ENCODE data around the gene CDKAL1.

Gene CDKAL1

DNA sequence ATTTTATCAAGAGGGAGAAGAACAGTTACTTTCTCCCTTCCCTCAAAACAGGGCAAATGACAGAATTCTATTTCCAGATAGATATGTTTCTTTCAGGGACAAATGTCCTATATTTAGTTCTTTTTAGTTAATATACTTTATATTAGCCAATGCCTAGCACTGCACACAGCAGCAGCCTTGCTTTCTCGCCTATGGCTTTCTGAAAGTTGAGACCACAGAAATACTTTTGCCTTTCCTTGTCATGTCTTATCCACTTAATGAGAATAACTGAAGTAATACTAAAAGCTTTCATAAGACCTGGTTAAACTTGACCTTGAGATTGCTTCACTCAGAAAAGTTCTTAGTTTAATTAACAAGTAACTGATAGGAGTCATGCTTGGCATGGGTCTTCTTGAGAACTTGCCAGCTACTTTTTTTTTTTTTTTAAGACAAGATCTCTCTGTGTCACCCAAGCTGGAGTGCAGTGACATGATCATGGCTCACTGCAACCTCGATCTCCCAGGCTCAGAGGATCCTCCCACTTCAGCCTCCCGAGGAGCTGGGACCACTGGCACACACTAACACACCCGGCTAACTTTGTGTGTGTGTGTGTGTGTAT is 159.3 kb downstream of the CDKAL1 start:
- ChIA-PET POLR2A (no interaction called here), CTCF (no interaction called here)
- no peak for TF ChIP-seq L3MBTL2 (conservative IDR thresholded peaks at IDR 0.05)
- no peak for TF ChIP-seq CTBP1 (IDR thresholded peaks at IDR 0.05; ENCODE audit: borderline replicate concordance)
- no peak for TF ChIP-seq FOXM1 (IDR thresholded peaks at IDR 0.05; ENCODE audit: borderline replicate concordance)
- no peak for TF ChIP-seq LEF1 (IDR thresholded peaks at IDR 0.05; ENCODE audit: borderline replicate concordance)
- TF ChIP-seq FOXA1 (IDR thresholded peaks at IDR 0.05), result no peak
- no peak for TF ChIP-seq PKNOX1 (IDR thresholded peaks at IDR 0.05)
- no peak for TF ChIP-seq HDGF (IDR thresholded peaks at IDR 0.05; ENCODE audit: borderline replicate concordance)
- TF ChIP-seq TARDBP (IDR thresholded peaks at IDR 0.05), result no peak
- TF ChIP-seq ARNT (IDR thresholded peaks at IDR 0.05), result no peak
- TF ChIP-seq NFRKB (IDR thresholded peaks at IDR 0.05), result no peak
- no peak for TF ChIP-seq ELF4 (IDR thresholded peaks at IDR 0.05)
- TF ChIP-seq FOXK2 (IDR thresholded peaks at IDR 0.05), result no peak
- no peak for TF ChIP-seq ZNF384 (IDR thresholded peaks at IDR 0.05)
- TF ChIP-seq SUZ12 (IDR thresholded peaks at IDR 0.05), result no peak
- TF ChIP-seq BHLHE40 (IDR thresholded peaks at IDR 0.05; ENCODE audit: borderline replicate concordance), result no peak
- TF ChIP-seq SP1 (IDR thresholded peaks at IDR 0.05), result no peak
- DNase-seq (ENCODE audit: extremely low spot score), result no peak

DNA sequence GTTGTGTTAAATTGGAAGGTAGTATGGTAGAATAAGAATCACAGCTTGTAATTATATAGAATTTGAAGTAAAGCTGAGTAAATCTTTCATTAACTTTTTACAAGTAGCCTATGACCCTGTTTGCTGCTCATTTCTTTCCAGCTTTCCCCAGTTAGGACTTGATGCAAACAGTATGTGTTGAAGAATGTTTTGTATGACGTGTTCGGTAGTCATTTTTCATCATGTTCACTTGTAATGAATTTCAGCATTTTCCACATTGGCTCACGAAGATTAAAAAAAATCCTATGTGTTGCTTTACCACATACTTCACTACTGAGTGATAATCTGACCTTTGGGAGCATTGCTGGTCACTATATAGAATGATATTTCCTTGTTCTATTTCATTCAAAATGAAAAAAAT is 162.4 kb downstream of the CDKAL1 start:
- POLR2A ChIA-PET, result no interaction called here
- CTCF ChIA-PET, result no interaction called here
- no peak for DNase-seq (ENCODE audit: extremely low spot score)

GRCh38 chr6:20698675-20699074 is 164.4 kb downstream of the CDKAL1 start:
- POLR2A ChIA-PET, result no interaction called here
- TF ChIP-seq PKNOX1 (IDR thresholded peaks at IDR 0.05) (no peak), FOXA1 (IDR thresholded peaks at IDR 0.05) (no peak), L3MBTL2 (conservative IDR thresholded peaks at IDR 0.05) (no peak), ELF4 (IDR thresholded peaks at IDR 0.05) (no peak), TARDBP (IDR thresholded peaks at IDR 0.05) (no peak), FOXM1 (IDR thresholded peaks at IDR 0.05; ENCODE audit: borderline replicate concordance) (no peak), NFRKB (IDR thresholded peaks at IDR 0.05) (no peak), ARNT (IDR thresholded peaks at IDR 0.05) (no peak), CTBP1 (IDR thresholded peaks at IDR 0.05; ENCODE audit: borderline replicate concordance) (no peak)
- CTCF ChIA-PET, result no interaction called here
- DNase-seq (ENCODE audit: extremely low spot score), result no peak

More for the DNA sequence above, 162.4 kb downstream of the CDKAL1 start:
- TF ChIP-seq SUZ12 (IDR thresholded peaks at IDR 0.05) (no peak), CTBP1 (IDR thresholded peaks at IDR 0.05; ENCODE audit: borderline replicate concordance) (no peak), ARNT (IDR thresholded peaks at IDR 0.05) (no peak)

- TF ChIP-seq LEF1 (IDR thresholded peaks at IDR 0.05; ENCODE audit: borderline replicate concordance) (no peak), TARDBP (IDR thresholded peaks at IDR 0.05) (no peak), BHLHE40 (IDR thresholded peaks at IDR 0.05; ENCODE audit: borderline replicate concordance) (no peak)
- ChIA-PET POLR2A (no interaction called here), CTCF (no interaction called here)
- DNase-seq (ENCODE audit: extremely low spot score), result no peak
Measured at GRCh38 chr6:20699402-20699801, 165.1 kb downstream of the CDKAL1 start.

DNA sequence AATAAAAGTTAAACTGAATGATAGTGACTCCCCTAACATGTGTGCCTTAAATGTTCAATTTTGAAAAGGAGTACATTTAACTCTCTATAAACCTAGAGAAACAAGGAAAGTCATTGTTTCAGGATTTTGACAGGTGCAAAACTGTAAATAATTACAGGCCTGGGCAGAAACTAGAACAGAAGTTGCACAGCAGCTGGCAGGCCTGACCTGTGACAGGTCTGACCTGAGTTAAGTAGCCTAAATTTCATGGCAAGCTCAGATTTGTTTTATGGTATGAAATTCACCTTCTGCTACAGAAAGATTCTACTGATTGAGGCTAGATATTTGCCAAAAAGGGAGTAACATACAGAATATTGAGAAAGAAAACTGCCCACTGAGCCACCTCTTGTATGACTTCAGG is 166.1 kb downstream of the CDKAL1 start:
- POLR2A ChIA-PET, result no interaction called here
- CTCF ChIA-PET, result no interaction called here
- DNase-seq (ENCODE audit: extremely low spot score), result no peak
- no peak for TF ChIP-seq ZNF384 (IDR thresholded peaks at IDR 0.05)
- TF ChIP-seq LEF1 (IDR thresholded peaks at IDR 0.05; ENCODE audit: borderline replicate concordance), result no peak
- no peak for TF ChIP-seq ARNT (IDR thresholded peaks at IDR 0.05)
- no peak for TF ChIP-seq FOXK2 (IDR thresholded peaks at IDR 0.05)
- TF ChIP-seq NFRKB (IDR thresholded peaks at IDR 0.05), result no peak
- no peak for TF ChIP-seq FOXM1 (IDR thresholded peaks at IDR 0.05; ENCODE audit: borderline replicate concordance)
- no peak for TF ChIP-seq PKNOX1 (IDR thresholded peaks at IDR 0.05)
- no peak for TF ChIP-seq L3MBTL2 (conservative IDR thresholded peaks at IDR 0.05)
- TF ChIP-seq SUZ12 (IDR thresholded peaks at IDR 0.05), result no peak
- no peak for TF ChIP-seq SP1 (IDR thresholded peaks at IDR 0.05)
- TF ChIP-seq BHLHE40 (IDR thresholded peaks at IDR 0.05; ENCODE audit: borderline replicate concordance), result no peak
- TF ChIP-seq HDGF (IDR thresholded peaks at IDR 0.05; ENCODE audit: borderline replicate concordance), result no peak
- TF ChIP-seq ELF4 (IDR thresholded peaks at IDR 0.05), result no peak
- TF ChIP-seq CTBP1 (IDR thresholded peaks at IDR 0.05; ENCODE audit: borderline replicate concordance), result no peak
- TF ChIP-seq FOXA1 (IDR thresholded peaks at IDR 0.05), result no peak

DNA sequence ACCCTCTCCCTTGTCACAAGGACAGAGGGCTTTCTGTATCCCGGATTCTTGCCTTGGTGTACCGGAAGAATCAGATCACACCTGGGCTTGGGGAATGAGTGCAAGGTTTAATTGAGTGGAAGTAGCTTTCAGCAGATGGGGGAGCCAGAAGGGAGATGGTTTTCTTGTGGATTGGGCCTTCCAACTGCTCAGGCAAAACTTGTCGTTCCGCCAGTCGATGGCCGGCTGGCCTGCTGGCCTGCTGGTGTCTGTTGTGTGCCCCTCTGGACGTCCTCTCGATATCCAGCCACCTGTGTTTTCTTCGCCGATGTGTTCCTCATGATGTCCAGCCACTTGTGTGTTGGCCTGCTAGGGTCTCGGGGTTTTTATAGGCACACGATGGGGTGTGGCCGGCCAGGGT is 168.1 kb downstream of the CDKAL1 start:
- TF ChIP-seq CTBP1 (IDR thresholded peaks at IDR 0.05; ENCODE audit: borderline replicate concordance) (no peak), PKNOX1 (IDR thresholded peaks at IDR 0.05) (no peak), LEF1 (IDR thresholded peaks at IDR 0.05; ENCODE audit: borderline replicate concordance) (no peak), FOXK2 (IDR thresholded peaks at IDR 0.05) (no peak), L3MBTL2 (conservative IDR thresholded peaks at IDR 0.05) (no peak), ELF4 (IDR thresholded peaks at IDR 0.05) (no peak), ZNF384 (IDR thresholded peaks at IDR 0.05) (no peak), FOXM1 (IDR thresholded peaks at IDR 0.05; ENCODE audit: borderline replicate concordance) (no peak), BHLHE40 (IDR thresholded peaks at IDR 0.05; ENCODE audit: borderline replicate concordance) (no peak), NFRKB (IDR thresholded peaks at IDR 0.05) (no peak), HDGF (IDR thresholded peaks at IDR 0.05; ENCODE audit: borderline replicate concordance) (no peak), SP1 (IDR thresholded peaks at IDR 0.05) (no peak), TARDBP (IDR thresholded peaks at IDR 0.05) (no peak), FOXA1 (IDR thresholded peaks at IDR 0.05) (no peak), ARNT (IDR thresholded peaks at IDR 0.05) (no peak)
- DNase-seq (ENCODE audit: extremely low spot score), result no peak
- ChIA-PET POLR2A (no interaction called here), CTCF (no interaction called here)
